Stimulated activated CD4-positive, alpha-beta T cell treated with anti-CD3 and anti-CD28 coated beads, Interleukin-1b, Interleukin-23, amount 100 ng/mL, for 24 hours (primary cell): ENCODE results near the gene KLHL29.
A peak's percentile ranks its signal among the peaks of the same experiment; 100 is the strongest.
"Not testable (repeated sequence)": the region's sequence is repeated elsewhere in the genome, so short reads cannot be mapped to it uniquely, and the experiment has no call there.

ENCODE experiments used
- DNase-seq, 4 experiments: peaks; one replicate each; pipeline ENCODE4 v3.0.0-alpha.2; 2020; ENCODE audit warnings: low read depth in 4 of 4, low spot score in 1 of 4

The KLHL29 gene

DNA sequence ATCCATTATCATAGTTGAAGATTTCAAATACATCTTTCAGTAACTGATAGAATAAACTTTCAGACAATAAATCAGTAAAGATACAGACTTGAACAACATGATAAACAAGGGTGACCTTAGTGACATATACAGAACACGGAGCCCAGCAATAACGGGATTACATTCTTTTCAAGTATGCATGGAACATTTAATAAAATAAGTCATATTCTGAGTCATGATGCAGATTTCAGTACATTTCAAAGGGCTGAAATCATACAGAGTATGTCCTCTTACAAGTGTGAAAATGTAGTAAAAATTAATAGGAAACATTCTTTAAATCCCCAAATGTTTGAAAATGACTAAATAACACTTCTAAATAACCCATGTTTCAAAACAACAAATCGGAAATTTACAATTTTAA lies 17.2 kb upstream of the KLHL29 start:
- no peak for DNase-seq

- DNase-seq = no peak
Measured at GRCh38 chr2:23373666-23374065, 11.3 kb upstream of the KLHL29 start.

DNA sequence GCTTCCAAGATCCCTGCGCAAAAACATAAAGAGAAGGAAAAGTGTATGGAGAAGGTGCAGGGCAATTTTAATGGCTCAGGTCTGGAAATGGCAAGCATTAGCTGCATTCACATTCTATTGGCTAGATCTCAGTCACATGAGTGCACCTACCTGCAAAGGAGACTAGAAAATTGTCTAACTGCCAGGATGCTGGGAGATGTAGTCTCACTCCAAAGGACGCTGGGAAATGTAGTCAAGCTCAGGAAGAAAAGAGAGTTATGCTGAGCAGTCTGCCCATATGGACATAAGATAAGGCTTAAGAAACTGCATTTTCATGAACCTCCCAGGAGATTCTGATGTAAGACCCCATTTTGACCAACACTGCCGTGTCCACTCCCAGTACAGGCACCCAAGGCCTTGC lies 9.5 kb upstream of the KLHL29 start:
- DNase-seq = no peak

- DNase-seq = no peak
Measured at GRCh38 chr2:23376075-23376474, 8.9 kb upstream of the KLHL29 start.

- no peak for DNase-seq
Measured at GRCh38 chr2:23376972-23377371, 8.0 kb upstream of the KLHL29 start.

DNA sequence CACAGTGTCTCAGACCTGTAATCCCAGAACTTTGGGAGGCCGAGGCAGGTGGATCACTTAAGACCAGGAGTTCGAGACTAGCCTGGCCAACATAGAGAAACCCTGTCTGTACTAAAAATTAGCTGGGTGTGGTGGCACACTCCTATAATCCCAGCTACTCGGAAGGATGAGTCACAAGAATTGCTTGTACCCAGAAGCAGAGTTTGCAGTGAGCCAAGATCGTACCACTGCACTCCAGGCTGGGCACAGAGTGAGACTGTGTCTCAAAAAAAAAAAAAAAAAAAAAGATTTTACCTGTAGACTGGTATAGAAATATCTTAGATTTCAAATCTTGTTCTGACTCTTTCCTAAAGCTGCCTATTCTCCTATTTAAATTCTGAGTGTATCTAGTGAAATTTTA lies 7.2 kb upstream of the KLHL29 start:
- DNase-seq = no peak

DNA sequence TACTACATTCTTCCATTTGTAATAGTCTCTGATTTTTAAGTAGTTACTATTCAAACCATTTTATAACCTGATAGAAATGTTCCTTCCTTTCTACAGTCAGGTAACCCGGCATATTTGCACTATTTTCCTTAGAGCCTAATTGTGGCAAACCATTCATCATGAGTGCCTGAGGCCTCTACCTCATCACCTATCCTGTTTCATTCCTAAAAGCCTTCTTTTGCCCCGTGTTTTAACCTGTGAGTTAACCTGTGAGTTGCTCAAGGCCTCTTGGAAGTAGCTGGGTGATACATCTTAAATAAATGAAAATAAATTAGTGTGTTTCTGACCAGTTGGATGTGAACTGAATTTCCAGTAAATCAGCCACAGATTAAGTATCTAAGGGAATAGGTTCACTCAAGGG lies 6.5 kb upstream of the KLHL29 start:
- no peak for DNase-seq

- no peak for DNase-seq
Measured at GRCh38 chr2:23379220-23379695, 5.7 kb upstream of the KLHL29 start.

GRCh38 chr2:23380562-23381065 lies 4.4 kb upstream of the KLHL29 start:
- DNase-seq = peak in 1 of 4 experiments; percentile 14

GRCh38 chr2:23381084-23381483 lies 3.9 kb upstream of the KLHL29 start:
- DNase-seq = no peak

- no peak for DNase-seq
Measured at GRCh38 chr2:23381485-23381884, 3.5 kb upstream of the KLHL29 start.

GRCh38 chr2:23383100-23383499 lies 1.9 kb upstream of the KLHL29 start:
- DNase-seq = no peak

DNA sequence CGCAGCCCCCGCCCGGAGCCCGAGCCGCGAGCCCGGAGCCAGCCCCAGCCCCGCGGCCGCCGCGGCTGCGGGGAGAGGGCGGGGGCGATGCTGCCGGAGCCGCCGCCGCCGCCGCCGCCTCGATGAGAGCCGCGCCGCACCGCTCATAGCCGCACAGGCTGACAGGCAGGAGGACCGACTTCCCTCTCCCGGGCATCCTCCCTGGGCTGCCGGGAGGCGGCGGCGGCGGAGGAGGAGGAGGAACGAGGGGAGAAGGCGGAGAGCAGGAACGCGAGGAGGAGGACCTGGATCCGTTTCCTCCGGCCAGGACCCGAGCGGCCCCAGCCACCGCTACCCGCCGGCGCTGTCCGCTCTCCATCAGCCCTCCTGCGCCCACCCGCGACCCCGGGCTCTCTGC lies 370 bp downstream of the KLHL29 start:
- DNase-seq = peak in 1 of 4 experiments; percentile 7

DNA sequence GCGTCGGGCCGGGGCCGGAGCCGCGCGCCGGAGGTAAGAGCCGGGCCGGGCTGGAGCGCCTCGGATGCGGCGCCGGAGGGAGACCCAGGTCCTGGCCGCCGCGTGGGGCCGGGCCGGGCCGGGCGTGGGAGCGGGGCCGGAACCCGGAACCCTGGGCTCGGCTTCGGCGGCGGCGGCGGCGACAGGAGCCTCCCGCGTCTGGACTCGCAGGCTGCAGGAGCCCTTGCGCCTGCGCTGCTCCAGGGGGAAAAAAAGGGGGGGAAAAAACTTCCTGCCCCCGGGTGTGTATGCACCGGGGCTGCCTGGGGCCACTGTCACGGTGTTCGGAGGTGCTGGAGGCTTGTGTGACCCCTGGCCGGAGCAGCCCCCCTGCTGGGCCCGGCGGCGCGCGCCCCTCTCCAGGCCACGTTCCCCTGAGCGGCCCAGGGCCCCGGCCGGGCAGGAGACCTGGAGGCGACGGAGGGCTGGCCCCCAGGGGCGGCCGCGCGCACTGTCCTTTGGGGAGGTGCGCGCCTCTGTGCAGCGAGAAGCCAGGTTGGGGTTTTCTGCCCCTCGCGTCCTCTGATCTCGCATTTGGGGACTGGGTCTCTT lies 864 bp downstream of the KLHL29 start:
- DNase-seq = no peak

DNA sequence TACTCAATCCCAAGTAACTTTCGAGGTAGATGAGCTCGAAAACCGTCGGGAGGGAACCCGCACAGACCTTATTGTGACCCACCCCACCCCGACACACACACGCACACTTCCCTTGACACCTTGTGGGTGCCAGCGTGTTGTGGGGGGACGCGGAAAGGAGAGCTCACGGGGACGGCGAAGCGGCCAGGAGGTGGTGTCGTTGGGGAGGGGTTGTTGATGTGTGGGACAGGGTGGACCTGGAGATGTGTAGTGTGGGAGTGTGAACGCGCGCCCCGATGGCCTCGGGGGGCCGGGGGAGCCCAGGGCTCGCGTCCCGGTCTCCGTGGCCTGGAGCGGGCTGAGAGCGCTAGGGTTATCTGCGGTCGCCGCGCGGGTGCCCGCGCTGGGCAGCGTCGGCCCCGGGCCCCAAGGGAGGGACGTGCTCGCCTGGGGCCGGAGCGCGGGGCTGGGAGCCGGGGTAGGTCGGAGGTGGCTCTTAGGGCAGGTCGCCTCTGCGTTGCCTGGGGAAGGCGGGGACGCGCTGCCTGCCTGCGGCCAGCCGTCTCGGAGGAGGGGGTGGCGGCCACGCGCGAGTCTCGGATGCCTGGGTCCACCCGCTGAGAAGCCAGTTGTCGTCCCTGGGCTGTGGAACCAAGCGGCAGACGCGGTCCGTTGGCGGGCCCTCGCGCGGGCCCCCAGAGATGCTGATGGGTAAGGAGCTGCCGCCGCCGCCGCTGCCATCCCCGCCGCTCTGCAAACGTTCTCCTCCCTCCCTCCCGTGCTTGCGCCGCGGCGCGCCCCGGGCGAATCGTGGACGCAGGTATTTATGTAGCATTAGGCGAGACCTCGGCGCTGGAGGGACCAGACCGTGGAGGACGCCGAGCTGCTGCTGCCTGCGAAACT lies 1.6 kb downstream of the KLHL29 start:
- no peak for DNase-seq

DNA sequence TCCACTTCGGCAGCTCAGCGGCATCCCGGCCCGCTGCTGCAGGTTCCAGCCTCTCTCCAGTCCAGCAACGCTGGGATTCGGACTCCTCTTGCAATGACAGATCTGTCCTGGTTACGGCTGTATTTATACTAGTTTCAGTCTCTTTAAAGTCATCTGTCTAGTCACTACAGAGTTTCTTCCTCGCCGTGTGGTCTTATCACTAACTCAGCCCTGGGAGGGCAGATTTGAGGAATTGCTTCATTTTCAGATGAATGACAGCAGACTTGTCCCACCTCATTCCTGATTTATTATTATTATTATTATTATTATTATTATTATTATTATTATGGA lies 2.2 kb downstream of the KLHL29 start:
- no peak for DNase-seq

GRCh38 chr2:23387845-23388244 lies 2.9 kb downstream of the KLHL29 start:
- no peak for DNase-seq

DNA sequence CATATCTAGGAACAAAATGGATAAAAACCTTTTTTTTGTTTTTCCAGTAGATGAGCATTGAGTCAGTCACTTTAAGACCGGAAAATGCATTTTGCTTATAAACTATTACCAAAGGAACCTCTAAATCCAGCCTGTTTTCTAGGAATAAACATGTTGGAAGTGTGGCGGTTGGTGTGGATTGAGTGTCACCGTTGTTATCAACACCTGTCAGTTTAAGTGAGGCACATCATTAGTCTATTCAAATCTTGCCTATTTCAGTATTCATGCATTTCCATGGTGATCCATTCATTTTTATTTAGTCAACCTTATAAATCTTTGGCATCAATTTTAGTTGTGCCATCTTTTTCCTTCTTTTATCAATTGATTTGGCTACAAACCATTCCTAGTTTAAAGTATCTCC lies 3.3 kb downstream of the KLHL29 start:
- no peak for DNase-seq

DNA sequence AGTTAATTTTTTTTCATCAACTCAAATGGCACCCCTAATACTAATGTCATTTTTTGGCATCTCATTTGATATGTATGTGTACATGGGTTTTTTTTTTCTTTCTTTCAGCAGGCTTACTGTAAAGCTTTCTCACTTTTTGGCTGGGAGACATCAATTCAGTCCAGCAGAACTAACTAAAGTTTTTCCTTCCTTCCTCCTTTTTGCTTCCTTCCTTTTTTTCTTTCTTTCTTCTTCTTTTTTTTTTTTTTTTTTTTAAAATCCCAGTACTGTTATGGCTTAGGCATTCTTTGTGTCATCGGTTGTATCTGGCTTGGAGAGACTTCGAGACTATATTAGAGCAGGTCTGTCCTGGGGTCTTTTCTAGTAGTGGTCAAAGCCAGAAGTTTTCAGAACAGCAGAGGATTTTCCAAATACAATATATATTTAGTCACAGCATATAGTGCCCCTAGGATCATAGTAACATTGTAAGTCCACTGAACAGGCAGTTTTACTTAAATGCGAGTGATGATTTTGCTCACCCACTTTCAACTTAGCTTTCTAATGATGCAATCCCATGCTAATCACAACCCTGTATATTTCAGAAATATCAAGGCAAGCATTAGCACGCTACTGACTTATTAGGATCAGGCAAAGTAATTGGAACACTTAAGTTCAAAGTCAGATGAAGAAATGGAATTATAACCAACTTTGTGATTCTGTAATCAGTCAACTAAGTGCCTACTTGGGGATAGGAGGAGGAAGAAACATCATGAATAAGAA lies 4.0 kb downstream of the KLHL29 start:
- no peak for DNase-seq

DNA sequence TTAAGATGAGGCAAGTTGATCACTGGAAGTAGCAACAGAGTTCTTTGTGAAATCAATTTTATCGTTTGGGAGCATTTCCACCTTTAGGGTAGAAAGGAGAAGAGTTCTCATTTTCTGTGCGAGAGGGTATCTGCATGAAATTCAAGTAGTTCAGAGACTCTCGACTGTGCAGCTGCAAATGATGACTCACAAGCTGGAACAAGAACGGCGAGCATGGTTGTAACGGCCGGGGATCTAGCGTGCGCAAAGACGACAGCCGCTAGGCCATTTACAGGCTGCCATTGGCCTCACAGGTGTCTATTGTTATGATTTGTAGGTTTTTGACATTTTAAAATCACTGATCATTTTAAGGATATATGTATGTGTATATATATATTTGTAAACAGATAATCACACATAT lies 5.2 kb downstream of the KLHL29 start:
- no peak for DNase-seq

- not testable (repeated sequence) for DNase-seq
Measured at GRCh38 chr2:23391237-23391736, 6.3 kb downstream of the KLHL29 start.

DNA sequence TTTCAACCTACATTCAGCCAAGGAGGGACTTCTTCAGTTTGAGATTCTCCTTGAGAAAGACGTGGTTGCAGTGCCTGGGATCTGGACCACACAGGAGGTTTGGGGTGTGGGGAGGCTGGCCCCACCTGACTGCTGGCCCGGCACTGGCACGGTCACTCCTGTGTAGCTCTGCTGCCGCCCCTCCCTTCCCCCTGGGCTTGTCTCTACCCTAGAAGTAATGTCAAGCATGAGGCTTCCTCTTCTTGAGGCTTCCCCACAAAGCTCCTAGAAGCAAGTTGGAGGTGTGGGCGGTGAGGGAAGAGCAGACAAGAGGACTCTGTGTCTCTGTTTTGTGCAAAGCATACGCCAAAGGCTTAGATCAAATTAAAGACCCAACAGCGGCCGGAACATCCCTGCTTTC lies 8.7 kb downstream of the KLHL29 start:
- no peak for DNase-seq
